ENCODE data around the gene LCMT2.
A peak's percentile ranks its signal among the peaks of the same experiment; 100 is the strongest.

LCMT2 gene

GRCh38 chr15:43329960-43330779, at the start of gene LCMT2:
LCMT2 (minus strand) TSS chr15:43330573; CDS start chr15:43330489, 84 bp downstream.
- DNase-seq (ENCODE audit: low read depth in 2 of 2, low spot score in 1 of 2) = peak; percentile 73 to 81

GRCh38 chr15:43378601-43379000, 48.2 kb upstream of the LCMT2 start:
- DNase-seq (ENCODE audit: low read depth in 2 of 2, low spot score in 1 of 2) = no peak

- DNase-seq (ENCODE audit: low read depth in 2 of 2, low spot score in 1 of 2) = peak in 1 of 2 donors; percentile 17
Measured at GRCh38 chr15:43376017-43376705, 45.8 kb upstream of the LCMT2 start.

GRCh38 chr15:43370975-43371974, 40.9 kb upstream of the LCMT2 start, which contains the start of the genes TUBGCP4 and ZSCAN29:
TUBGCP4 (plus strand) TSS chr15:43371101; CDS start chr15:43371355, 254 bp downstream.
ZSCAN29 (minus strand) TSS chr15:43371043; CDS start chr15:43369913, 1,130 bp downstream.
- peak; percentile 51 to 60 for DNase-seq (ENCODE audit: low read depth in 2 of 2, low spot score in 1 of 2)

GRCh38 chr15:43370310-43370974, 40.1 kb upstream of the LCMT2 start:
- no peak for DNase-seq (ENCODE audit: low read depth in 2 of 2, low spot score in 1 of 2)

GRCh38 chr15:43361313-43361903, 31.0 kb upstream of the LCMT2 start:
- no peak for DNase-seq (ENCODE audit: low read depth in 2 of 2, low spot score in 1 of 2)

GRCh38 chr15:43360821-43361220, 30.4 kb upstream of the LCMT2 start:
- DNase-seq (ENCODE audit: low read depth in 2 of 2, low spot score in 1 of 2) = no peak

- no peak for DNase-seq (ENCODE audit: low read depth in 2 of 2, low spot score in 1 of 2)
Measured at GRCh38 chr15:43352693-43353382, 22.5 kb upstream of the LCMT2 start.

- DNase-seq (ENCODE audit: low read depth in 2 of 2, low spot score in 1 of 2) = no peak
Measured at GRCh38 chr15:43347114-43347513, 16.7 kb upstream of the LCMT2 start.

- DNase-seq (ENCODE audit: low read depth in 2 of 2, low spot score in 1 of 2) = no peak
Measured at GRCh38 chr15:43346305-43346704, 15.9 kb upstream of the LCMT2 start.

- no peak for DNase-seq (ENCODE audit: low read depth in 2 of 2, low spot score in 1 of 2)
Measured at GRCh38 chr15:43330780-43331087, 361 bp upstream of the LCMT2 start.

GRCh38 chr15:43329217-43329959, 985 bp downstream of the LCMT2 start:
- no peak for DNase-seq (ENCODE audit: low read depth in 2 of 2, low spot score in 1 of 2)

GRCh38 chr15:43325039-43325684, 5.2 kb downstream of the LCMT2 start:
- DNase-seq (ENCODE audit: low read depth in 2 of 2, low spot score in 1 of 2) = no peak

GRCh38 chr15:43318990-43319771, 11.2 kb downstream of the LCMT2 start:
- DNase-seq (ENCODE audit: low read depth in 2 of 2, low spot score in 1 of 2) = no peak

- DNase-seq (ENCODE audit: low read depth in 2 of 2, low spot score in 1 of 2) = no peak
Measured at GRCh38 chr15:43317566-43318184, 12.7 kb downstream of the LCMT2 start.

- no peak for DNase-seq (ENCODE audit: low read depth in 2 of 2, low spot score in 1 of 2)
Measured at GRCh38 chr15:43316971-43317346, 13.4 kb downstream of the LCMT2 start.

All from stimulated activated CD8-positive, alpha-beta memory T cell treated with anti-CD3 and anti-CD28 coated beads, Interleukin-4, amount 100 ng/mL, for 4 hours (primary cell).